HG03378 (cell line): ENCODE results near the gene TMEM138.

Experiments
- ATAC-seq: cut with Tn5 transposase; IDR thresholded peaks from one replicate; pipeline ENCODE4 v1.9.1; 2021; ENCODE audit warnings: mild to moderate bottlenecking, moderate library complexity; ENCODE audit not compliant: unreplicated experiment

TMEM138 gene

DNA sequence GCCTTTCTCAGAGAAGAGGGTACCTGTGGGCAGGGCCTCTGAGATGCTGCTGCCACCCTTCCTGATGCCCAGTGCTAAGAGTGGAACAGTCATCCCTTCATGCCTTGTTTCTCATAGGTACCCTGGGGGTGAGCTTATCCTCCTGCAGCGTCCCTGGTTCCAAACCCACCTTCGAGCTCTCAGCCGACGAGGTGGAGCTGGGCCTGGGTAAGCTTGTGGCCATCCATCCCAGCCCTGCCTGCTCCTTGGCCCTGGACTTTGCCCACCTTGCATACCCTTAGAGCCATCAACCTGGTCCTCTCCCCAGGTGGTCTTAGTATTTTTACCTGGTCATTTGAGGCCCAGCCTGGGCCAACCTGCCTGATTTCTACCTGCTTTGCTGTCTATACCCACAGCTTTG is 20.5 kb upstream of the TMEM138 start:
- no peak for ATAC-seq

DNA sequence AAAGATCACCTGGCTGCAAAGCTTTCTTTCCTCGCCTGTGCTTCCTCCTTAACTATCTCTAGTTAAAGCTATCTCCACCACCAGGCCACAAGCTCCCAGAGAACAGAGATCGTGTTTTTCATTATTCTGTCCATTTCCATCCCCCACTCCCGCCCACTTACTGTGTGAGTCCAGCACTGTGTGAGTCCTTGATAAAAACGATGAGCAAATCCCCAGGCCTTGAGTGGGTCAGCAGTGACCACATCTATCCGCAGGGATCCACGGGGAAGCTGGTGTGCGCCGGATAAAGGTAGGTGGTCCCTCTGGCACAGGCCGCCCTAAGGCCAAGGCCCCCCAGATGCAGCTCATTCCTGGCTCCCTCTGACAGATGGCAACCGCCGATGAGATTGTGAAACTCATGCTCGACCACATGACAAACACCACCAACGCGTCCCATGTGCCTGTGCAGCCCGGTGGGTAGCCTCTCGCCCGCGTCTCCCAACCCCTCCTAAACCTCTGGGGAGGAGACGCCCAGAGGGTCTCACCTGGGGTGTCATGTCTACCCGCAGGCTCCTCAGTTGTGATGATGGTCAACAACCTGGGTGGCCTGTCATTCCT is 19.9 kb upstream of the TMEM138 start:
- no peak for ATAC-seq

DNA sequence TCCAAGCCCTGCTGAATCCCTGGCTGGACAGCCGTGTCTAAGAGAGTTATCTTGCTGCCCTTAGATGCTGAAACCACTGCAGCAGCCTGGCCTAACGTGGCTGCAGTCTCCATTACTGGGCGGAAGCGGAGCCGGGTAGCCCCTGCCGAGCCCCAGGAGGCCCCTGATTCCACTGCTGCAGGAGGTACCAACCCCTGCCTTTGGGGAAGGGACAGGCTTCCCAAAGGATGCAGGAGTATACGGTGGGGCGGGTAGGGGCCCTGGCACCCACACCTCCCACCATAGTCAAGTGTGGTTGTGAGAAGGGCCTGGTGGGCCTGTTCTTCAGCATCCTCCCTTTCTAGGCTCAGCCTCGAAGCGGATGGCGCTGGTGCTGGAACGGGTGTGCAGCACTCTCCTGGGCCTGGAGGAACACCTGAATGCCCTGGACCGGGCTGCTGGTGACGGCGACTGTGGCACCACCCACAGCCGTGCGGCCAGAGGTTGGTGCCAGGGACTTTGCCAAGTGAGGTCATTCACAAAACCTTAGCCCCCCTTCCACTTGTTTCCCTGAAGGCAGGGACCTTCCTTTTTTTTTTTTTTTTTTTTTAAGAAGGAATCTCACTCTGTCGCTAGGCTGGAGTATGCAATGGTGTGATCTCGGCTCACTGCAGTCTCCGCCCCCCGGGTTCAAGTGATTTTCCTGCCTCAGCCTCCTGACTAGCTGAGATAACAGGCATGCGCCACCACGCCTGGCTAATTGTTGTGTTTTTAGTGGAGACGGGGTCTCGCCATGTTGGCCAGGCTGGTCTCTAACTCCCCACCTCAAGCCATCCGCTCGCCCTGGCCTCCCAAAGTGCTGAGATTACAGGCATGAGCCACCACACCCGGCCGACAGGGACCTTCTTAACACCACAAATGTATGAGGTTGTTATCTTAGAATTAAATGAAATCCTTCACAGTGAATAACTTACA is 18.1 kb upstream of the TMEM138 start:
- ATAC-seq: no peak

DNA sequence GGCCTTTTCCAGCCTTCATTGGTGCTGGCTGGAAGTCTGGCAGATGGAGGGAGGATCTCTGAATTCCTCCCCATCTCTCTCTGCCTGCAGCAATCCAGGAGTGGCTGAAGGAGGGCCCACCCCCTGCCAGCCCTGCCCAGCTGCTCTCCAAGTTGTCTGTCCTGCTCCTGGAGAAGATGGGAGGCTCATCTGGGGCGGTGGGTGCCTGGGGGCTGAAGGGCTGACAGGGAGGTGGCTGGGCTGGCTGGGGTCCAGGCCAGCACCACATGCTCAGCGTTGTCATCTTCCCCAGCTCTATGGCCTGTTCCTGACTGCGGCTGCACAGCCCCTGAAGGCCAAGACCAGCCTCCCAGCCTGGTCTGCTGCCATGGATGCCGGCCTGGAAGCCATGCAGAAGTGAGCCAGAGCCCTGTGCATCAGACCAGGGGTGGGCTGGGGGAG is 17.0 kb upstream of the TMEM138 start:
- ATAC-seq: no peak

DNA sequence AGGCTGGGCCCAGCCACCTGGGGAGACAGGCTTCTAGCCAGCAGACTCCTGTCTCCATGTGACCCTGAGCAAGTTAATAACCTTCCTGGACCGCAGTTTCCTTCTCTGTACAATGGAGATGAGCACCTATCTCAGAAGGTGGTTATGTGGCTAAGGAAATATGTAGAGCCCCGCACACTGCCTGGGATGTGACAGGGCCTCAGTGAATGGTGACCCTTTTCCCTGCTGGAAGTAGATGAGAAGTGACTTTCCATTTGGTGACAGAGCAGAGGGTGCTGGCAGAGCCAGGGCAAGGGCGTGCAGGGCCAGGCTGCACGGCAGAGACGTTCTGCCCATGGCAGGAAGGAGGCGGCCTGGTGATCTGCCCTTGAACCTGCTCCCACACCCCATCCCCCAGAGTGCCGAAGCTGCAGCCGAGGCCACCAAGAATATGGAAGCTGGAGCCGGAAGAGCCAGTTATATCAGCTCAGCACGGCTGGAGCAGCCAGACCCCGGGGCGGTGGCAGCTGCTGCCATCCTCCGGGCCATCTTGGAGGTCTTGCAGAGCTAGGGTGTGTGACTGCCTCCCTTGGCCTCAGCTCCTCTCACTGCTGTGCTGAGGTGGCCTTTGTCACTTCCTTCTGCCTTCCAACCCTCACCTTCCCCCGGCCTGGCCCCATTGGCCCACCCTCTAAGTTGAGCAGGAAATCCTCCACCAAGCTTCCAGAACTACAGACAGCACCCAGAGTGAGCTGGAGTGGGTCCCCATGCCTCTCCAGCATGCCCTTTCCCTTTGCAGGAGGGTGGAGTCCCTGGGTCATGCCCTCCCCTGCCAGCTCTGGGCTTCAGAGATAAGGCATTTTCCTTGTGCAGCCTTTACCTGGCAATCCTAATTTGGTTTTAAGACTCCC is 16.0 kb upstream of the TMEM138 start:
- ATAC-seq: no peak

DNA sequence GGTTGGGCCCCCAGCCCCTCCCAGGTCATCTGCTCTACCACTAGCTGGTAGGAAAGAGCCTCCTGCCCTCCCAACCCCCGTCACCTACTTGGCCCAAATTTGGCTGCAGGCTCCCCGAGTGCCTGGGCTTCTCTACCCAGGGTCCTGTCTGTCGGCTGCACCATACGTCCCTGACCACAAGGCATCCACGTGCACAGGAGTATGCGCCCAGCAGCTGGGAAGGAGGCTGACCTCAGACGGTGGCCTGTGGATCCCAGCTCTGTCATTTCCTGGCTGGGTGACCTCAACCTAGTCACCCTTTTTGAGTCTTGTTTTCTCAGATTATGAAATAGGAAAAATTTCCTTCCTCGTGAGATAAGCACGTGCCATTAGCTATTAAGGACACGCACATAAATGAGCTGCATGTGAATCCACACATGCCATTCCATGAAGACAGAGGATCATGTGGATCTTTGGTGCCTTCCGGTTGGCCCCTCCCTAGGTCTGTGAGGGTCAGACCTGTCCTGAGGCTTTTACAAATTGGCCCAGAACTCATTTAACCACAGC is 14.2 kb upstream of the TMEM138 start:
- no peak for ATAC-seq

DNA sequence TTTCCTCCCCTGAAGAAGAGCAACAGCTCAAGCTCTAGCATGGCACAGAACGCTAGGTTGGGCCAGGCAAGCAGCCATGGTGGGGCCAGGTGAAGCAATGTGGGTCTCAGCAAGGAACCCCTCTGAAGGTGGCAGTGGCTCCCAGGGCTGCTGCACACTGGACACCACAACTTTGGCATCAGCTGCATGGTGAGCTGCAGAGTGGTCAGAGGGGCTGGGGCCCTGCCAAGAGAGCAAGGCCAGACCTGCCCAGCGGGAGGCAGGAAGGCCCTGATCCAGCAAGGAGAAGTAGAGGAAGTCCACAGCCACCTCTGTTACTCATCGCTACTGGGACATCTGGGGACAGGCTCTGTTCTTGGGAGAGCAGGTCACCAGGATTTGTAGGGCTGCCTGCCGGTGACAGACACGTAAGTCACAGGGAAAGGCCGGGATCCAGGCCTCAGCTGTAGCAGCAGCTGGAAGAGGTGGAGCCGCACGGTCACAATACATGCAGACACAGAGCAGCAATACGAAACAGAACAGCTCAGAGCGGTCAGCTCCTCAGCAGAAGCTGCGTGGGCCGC is 12.9 kb upstream of the TMEM138 start:
- no peak for ATAC-seq

DNA sequence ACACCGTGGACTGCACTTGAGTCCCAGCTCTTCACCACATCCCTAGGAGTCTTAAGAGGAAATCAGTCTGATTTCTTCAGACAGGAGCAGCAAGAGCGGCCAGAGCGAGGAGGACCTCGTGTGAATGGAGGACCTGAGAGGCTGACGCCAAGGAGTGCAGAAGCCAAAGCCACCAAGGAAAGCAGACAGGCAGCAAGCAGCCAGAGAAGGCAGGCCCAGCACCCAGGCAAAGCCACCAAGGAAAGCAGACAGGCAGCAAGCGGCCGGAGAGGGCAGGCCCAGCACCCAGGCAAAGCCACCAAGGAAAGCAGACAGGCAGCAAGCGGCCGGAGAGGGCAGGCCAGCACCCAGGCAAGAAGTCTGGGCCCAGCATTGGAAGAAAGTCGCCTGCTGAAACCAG is 12.3 kb upstream of the TMEM138 start:
- ATAC-seq: no peak

DNA sequence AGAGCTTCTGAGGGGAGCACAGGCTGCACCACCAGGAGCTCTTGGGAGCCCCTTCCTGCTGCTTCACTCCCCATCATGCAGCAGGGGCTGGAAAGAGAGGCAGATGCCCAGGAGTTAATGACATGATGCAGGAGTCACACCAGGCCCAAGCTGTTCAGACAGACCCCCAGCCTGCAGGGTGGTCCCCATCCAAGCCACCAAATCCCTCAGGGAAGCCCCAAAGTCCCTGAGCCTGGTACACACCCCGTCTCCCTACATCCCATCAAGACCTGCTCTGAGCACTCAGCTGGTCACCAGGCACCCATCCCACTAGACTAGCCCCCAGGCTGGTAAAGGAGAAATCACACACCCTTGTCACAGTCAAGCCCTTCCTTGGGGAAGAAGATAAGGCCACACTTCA is 11.8 kb upstream of the TMEM138 start:
- no peak for ATAC-seq

DNA sequence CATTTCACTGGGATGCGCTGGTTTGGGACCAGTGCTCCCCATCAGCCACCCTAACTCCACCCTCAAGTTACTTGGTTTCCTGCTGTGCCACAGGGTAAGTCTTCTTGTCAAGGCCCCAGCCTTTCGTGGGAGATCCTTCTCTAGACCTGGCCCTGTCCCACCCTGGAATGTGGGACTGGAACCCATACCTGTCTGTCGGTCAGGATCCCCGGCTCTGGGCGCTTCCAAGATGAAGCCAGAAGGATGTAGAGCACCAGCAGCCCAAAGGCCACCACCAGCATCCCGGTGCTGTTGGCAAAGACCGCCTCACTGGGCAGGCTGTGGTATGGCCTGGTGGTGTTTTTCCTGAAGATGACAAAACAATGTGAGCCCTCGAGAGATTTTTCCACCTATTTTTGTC is 11.4 kb upstream of the TMEM138 start:
- ATAC-seq: no peak

DNA sequence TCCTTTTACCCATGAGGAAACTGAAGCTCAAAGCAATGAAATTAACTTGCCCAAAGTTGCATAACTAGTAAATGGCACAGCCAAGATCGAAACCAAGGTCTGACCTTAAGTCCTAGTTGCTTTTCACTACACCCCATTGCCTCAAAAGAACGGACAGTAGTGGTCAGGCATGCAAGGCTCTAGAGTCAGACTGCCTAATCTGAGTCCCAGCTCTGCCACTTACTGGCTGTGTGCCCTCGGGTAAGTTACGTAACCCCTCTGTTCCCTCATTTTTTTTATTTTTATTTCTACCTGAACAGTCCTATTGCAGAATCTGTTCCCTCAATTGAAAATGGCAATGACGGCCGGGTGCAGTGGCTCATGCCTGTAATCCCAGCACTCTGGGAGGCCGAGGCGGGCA is 10.1 kb upstream of the TMEM138 start:
- no peak for ATAC-seq

DNA sequence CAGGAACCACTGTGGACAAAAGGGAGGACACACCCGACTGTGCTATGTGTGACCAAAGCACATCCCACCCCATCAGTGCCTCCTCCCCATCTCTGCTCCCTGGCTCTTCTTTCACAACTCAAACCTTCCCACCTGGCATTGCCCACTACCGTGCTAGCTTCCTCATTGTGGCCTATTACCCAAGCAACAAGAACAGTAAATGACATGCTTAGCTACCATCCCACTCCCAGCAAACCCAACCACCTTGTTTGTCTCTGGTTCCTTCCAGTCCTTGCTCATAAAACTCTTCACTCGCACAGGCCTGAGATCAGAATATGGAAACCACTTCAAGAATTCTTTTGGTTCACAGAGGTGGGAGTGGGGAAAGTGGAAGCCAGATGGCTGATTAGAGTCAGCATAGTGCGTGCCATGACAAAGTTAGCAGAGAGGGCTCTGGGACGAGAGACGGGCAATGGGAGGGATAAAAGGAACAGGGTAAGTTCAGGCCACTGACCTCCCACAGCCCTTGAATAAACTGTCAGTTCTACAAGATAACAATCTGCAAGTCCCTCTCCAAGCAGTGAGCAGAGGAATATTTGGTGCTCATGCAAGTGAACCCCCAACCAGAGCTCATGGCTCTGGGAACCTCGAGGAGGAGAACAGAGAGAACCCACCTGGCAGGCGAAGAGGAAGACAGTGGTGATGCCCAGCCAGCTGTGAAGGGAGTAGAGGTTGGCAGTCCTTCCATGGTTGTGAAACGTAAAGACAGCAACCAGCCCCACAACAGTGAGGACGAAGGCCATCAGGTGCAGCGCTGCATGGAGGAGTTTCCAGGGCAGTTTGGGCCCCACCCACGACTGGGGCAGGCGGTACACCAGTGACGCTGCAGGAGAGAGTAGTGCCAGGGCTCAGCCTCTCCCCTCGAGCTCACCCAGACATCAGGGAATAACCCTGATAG is 8.8 kb upstream of the TMEM138 start:
- ATAC-seq: no peak

DNA sequence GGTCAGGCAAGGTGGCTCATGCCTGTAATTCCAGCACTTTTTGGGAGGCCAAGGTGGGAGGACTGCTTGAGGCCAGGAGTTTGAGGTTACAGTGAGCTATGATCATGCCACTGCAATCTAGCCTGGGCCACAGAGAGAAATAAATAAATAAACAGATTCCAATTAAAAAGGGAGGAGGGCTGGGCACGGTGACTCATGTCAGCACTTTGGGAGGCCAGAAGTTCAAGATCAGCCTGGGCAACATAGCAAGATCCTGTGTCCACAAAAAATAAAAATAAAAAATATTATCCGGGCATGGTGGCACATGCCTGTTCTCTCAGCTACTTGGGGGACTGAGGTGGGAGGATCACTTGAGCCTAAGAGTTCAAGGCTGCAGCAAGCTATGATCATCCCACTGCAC is 8.0 kb upstream of the TMEM138 start:
- no peak for ATAC-seq

DNA sequence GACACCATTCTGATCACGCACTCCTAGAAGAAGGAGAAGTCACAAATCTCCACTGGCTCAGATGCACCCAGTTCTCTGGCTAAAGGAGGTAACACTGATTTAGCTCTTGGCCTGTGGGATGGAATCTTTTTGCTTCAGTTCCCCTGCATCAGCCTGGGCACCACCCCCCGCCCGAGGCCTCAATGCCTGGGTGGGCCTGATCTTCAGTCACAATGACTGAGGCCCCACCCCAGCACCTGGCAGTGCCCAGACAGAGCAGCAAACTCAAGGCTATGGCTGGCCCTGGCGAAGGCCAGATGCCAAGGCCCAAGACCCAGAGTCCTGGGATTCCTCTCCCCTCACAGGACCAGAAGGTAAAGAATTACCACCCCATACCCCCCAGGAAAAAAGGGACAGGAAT is 5.5 kb upstream of the TMEM138 start:
- ATAC-seq: no peak

DNA sequence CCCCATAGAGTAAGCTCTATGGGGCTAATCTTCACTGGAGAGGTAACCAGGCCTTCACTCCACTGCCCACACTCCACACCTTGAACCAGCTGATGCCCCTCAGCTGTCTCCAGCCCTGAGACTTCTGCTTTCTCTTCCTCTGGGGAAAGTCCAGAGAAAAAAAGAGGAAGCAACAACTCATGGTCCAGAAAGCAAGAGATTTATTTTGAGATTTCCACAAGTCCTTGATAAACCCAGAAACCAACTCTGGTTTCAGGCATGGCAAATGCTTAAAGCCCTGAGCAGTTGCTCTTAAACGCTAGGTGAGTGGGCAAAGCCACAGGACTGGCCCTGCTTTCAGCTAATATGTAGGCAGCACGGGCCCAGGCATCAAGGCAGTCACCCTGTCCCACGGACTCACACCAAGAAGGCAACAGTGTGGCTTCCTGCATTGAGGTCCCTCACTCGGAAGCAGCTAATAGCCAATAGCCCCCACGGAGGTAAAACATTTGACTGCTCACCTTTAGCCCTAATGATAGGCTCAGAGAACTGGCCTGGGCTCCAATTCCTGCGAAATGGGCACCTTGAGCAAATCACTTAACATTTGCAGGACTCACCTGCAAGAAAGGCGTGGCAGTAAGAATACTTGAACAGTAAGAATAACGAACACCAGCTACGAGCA is 4.8 kb upstream of the TMEM138 start:
- peak; percentile 45 for ATAC-seq

DNA sequence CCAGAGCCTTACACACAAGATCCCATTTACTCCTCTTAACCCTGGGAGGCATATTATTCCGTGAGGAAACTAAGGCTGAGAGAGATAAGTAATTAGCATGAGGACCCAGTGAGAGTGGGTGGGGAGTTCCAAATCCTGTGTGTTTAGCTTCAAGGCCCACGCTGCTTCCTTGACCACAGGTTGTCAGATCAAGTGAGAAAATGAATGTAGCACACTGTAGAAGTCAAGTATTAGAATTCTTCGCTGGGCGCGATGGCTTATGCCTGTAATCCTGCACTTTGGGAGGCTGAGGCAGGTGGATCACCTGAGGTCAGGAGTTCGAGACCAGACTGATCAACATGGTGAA is 4.3 kb upstream of the TMEM138 start:
- no peak for ATAC-seq

DNA sequence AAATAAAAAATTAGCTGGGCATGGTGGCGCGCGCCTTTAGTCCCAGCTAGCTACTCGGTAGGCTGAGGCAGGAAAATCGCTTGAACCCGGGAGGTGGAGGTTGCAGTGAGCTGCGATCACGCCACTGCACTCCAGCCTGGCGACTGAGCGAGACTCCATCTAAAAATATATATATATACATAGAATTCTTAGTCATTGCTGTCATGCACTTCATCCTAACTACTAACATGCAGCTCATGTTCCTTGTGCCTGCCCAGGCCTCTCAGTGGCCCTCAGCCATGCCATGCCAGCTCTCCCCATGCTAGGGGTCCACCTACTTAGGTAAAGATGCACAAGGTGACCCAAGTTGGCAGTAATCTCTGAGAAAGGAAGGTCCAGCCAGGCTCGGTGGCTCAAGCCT is 3.6 kb upstream of the TMEM138 start:
- no peak for ATAC-seq

DNA sequence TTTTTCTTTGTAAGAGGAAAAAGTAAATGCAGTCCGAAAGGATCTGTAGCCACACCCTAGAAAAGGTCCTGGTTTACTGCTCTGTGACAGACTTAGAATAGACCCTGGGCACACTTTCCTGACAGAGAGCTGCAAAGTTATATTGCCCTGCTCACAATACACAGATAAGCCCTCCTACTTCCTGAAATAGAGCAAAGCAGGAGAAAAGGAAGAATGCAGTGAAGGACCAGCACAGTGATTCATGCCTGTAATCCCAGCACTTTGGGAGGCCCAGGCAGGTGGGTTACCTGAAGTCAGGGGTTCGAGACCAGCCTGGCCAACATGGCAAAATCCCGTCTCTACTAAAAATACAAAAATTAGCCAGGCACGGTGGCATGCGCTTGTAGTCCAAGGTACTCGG is 2.7 kb upstream of the TMEM138 start:
- no peak for ATAC-seq

DNA sequence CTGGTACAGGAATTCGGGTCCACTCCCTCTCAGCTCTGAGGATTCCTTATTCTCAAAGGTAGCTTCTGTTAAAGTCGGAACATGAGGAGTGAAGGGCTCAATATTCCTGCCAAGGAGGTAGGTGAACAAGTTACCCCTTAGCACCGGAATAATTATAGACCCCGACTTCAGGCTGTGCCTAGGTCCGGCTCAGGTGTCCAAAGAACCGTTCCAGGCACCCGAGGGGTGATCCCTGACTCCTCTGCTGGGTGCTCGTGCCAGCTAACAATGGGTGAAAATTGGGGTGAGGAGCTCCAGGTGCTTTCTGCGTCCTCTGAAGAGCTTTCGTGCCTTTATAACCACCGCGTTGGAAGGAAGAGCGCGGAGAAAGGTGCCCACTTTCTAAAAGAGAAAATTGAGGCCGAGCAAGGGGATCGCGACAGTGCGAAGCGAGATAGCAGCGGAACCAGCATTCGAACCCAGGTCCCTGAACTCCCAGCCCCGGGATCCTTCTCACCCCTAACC is 885 bp upstream of the TMEM138 start:
- ATAC-seq: peak; percentile 7
